HEK293 (cell line): Measurements from ENCODE around the gene PHF12.

ENCODE experiments used
- CTCF ChIA-PET: fragments of 350-600 bp; formaldehyde crosslinking; extraction: SDS; loops from one replicate; lab custom pipeline; 2021; ENCODE audit warnings: antibody characterized with exemption; lab: Yijun Ruan, JAX
- POLR2A ChIA-PET: fragments of 300-600 bp; formaldehyde crosslinking; extraction: SDS; loops from one replicate; lab custom pipeline; 2020; ENCODE audit warnings: antibody characterized with exemption, inconsistent platforms; lab: Yijun Ruan, JAX
- H3K27ac ChIP-seq: fragments of 200-500 bp; sonication (Bioruptor generic); 2 replicates; pipeline ENCODE4 v1.5.1; 2014; ENCODE audit warnings: low read depth, low read length, control low read depth, inconsistent platforms; ENCODE audit errors: extremely low read depth
- H3K36me3 ChIP-seq, 2 experiments: fragments of 200-500 bp in 1 of 2; sonication (Bioruptor generic) in 1 of 2; 1 replicate in 1 of 2; 2 replicates in 1 of 2; pipeline ENCODE4 v1.5.1; 2014 to 2017; ENCODE audit warnings: inconsistent platforms in 2 of 2, low read length in 2 of 2; ENCODE audit not compliant: control insufficient read depth in 2 of 2, insufficient read depth in 1 of 2
- H3K4me1 ChIP-seq: fragments of 200-500 bp; sonication (Bioruptor generic); 2 replicates; pipeline ENCODE4 v1.5.1; 2014; ENCODE audit warnings: mild to moderate bottlenecking, low read length, inconsistent platforms; ENCODE audit not compliant: control insufficient read depth, insufficient read depth
- H3K4me3 ChIP-seq: 2 replicates; pipeline ENCODE4 v1.5.1; 2011; ENCODE audit warnings: low read depth, mild to moderate bottlenecking, control low read depth, low read length, moderate library complexity
- H3K9me3 ChIP-seq: fragments of 200-500 bp; sonication (Bioruptor generic); 2 replicates; pipeline ENCODE4 v1.5.1; 2014; ENCODE audit warnings: low read depth, low read length, inconsistent platforms; ENCODE audit not compliant: control insufficient read depth, insufficient read depth
- ATF2 ChIP-seq: fragments of 450-650 bp; formaldehyde crosslinking; IDR thresholded peaks from 2 replicates; pipeline ENCODE4 v1.5.1; 2016; ENCODE audit warnings: missing biosample characterization, missing genetic modification characterization, low read depth
- GLI2 ChIP-seq: fragments of 450-650 bp; formaldehyde crosslinking; IDR thresholded peaks from 2 replicates; pipeline ENCODE4; 2017; ENCODE audit warnings: missing biosample characterization, missing genetic modification characterization, low read depth, borderline replicate concordance
- OSR2 ChIP-seq: fragments of 450-650 bp; formaldehyde crosslinking; IDR thresholded peaks from 2 replicates; pipeline ENCODE4 v1.5.1; 2016; ENCODE audit warnings: missing biosample characterization, missing genetic modification characterization
- PRDM2 ChIP-seq: fragments of 450-650 bp; formaldehyde crosslinking; IDR thresholded peaks from 2 replicates; pipeline ENCODE4 v1.5.1; 2016; ENCODE audit warnings: missing biosample characterization, missing genetic modification characterization, borderline replicate concordance
- SP3 ChIP-seq: fragments of 450-650 bp; formaldehyde crosslinking; IDR thresholded peaks from 2 replicates; pipeline ENCODE4 v1.5.1; 2016; ENCODE audit warnings: missing biosample characterization, missing genetic modification characterization
- WT1 ChIP-seq: fragments of 450-650 bp; formaldehyde crosslinking; IDR thresholded peaks from 2 replicates; pipeline ENCODE4 v1.5.1; 2016; ENCODE audit warnings: missing biosample characterization, missing genetic modification characterization
- ZBTB48 ChIP-seq: fragments of 450-650 bp; formaldehyde crosslinking; IDR thresholded peaks from 2 replicates; pipeline ENCODE4 v1.5.1; 2016; ENCODE audit warnings: missing biosample characterization, missing genetic modification characterization
- ZNF16 ChIP-seq: fragments of 450-650 bp; formaldehyde crosslinking; IDR thresholded peaks from 2 replicates; pipeline ENCODE4 v1.5.1; 2016; ENCODE audit warnings: low read depth, missing biosample characterization, missing genetic modification characterization
- ZNF19 ChIP-seq: fragments of 450-650 bp; formaldehyde crosslinking; IDR thresholded peaks from 2 replicates; pipeline ENCODE4; 2016; ENCODE audit warnings: missing biosample characterization, missing genetic modification characterization, low read depth
- ZNF211 ChIP-seq: fragments of 450-650 bp; formaldehyde crosslinking; IDR thresholded peaks from 2 replicates; pipeline ENCODE4 v1.5.1; 2016; ENCODE audit warnings: low read depth, missing biosample characterization, missing genetic modification characterization
- ZNF449 ChIP-seq: fragments of 450-650 bp; formaldehyde crosslinking; IDR thresholded peaks from 2 replicates; pipeline ENCODE4 v1.5.1; 2017; ENCODE audit warnings: missing biosample characterization, mild to moderate bottlenecking, missing genetic modification characterization, moderate library complexity
- ZNF514 ChIP-seq: fragments of 450-650 bp; formaldehyde crosslinking; IDR thresholded peaks from 2 replicates; pipeline ENCODE4 v1.5.1; 2016; ENCODE audit warnings: missing biosample characterization, missing genetic modification characterization
- ZNF529 ChIP-seq: fragments of 450-650 bp; formaldehyde crosslinking; IDR thresholded peaks from 2 replicates; pipeline ENCODE4 v1.5.1; 2017; ENCODE audit warnings: missing genetic modification characterization, missing biosample characterization; ENCODE audit not compliant: insufficient replicate concordance
- ZNF544 ChIP-seq: fragments of 450-650 bp; formaldehyde crosslinking; IDR thresholded peaks from 2 replicates; pipeline ENCODE4 v1.5.0; 2017; ENCODE audit warnings: missing biosample characterization, missing genetic modification characterization
- ZNF624 ChIP-seq: fragments of 450-650 bp; formaldehyde crosslinking; IDR thresholded peaks from 2 replicates; pipeline ENCODE4 v1.5.1; 2017; ENCODE audit warnings: missing biosample characterization, missing genetic modification characterization
- ZNF658 ChIP-seq: fragments of 450-650 bp; formaldehyde crosslinking; IDR thresholded peaks from 2 replicates; pipeline ENCODE4; 2016; ENCODE audit warnings: missing biosample characterization, missing genetic modification characterization
- ZNF76 ChIP-seq: fragments of 450-650 bp; formaldehyde crosslinking; IDR thresholded peaks from 2 replicates; pipeline ENCODE4; 2016; ENCODE audit warnings: low read depth, missing biosample characterization, missing genetic modification characterization, borderline replicate concordance
- ZNF791 ChIP-seq: fragments of 450-650 bp; formaldehyde crosslinking; IDR thresholded peaks from 2 replicates; pipeline ENCODE4 v1.5.1; 2016; ENCODE audit warnings: missing biosample characterization, missing genetic modification characterization

Gene PHF12

GRCh38 chr17:28918295-28918694 lies 33.0 kb downstream of the PHF12 start (continued):
- no peak for TF ChIP-seq PRDM2 (tag by site-specific recombination)
- no peak for TF ChIP-seq ZNF791 (tag by site-specific recombination)
- TF ChIP-seq ZNF19 (tag by site-specific recombination) = no peak
- TF ChIP-seq ZBTB48 = no peak
- TF ChIP-seq ATF2 = no peak
- TF ChIP-seq ZNF76 (tag by site-specific recombination) = no peak
- no peak for TF ChIP-seq ZNF529 (tag by site-specific recombination)
- no peak for TF ChIP-seq WT1 (tag by site-specific recombination)
- no peak for TF ChIP-seq SP3 (tag by site-specific recombination)
- TF ChIP-seq OSR2 (tag by site-specific recombination) = no peak
- TF ChIP-seq, all 188 proteins: peak for 0

GRCh38 chr17:28917465-28917864 lies 33.9 kb downstream of the PHF12 start:
- Histone ChIP-seq H3K4me1 (no peaks in the 10 kb centered on the region), H3K4me3 (no peak overlapping the region), H3K36me3 (peaks cover 84 to 96% of the 10 kb centered on the region in 2 experiments), H3K9me3 (no peaks in the 10 kb centered on the region), H3K27ac (no peak overlapping the region)
- ChIA-PET POLR2A (interaction anchor here (1.9 kb wide), 1 partner anchor 36 kb away, joined by 4 read pairs; no protein-coding TSS in a partner anchor), CTCF (interaction anchor here (0.7 to 3.3 kb wide), 14 partner anchors 9 to 234 kb away, joined by 3 to 23 read pairs (median 6); partner anchors contain the start of genes DHRS13 and TLCD1)
- no peak for TF ChIP-seq ZNF449 (tag by site-specific recombination)
- no peak for TF ChIP-seq ZNF211 (tag by site-specific recombination)
- no peak for TF ChIP-seq ZNF514
- no peak for TF ChIP-seq ZNF16 (tag by site-specific recombination)
- TF ChIP-seq GLI2 (tag by site-specific recombination) = no peak
- TF ChIP-seq ZNF658 (tag by site-specific recombination) = no peak
- no peak for TF ChIP-seq ZNF624
- TF ChIP-seq ZNF544 (tag by site-specific recombination) = no peak
- TF ChIP-seq, all 188 proteins: peak for 0
